SW 1271 (cell line): ENCODE results near the gene CHRNA1.
"Not testable (repeated sequence)": the region's sequence is repeated elsewhere in the genome, so short reads cannot be mapped to it uniquely, and the experiment has no call there.

ENCODE experiments used
- DNase-seq, 2 experiments: peaks; one replicate each; lab custom pipeline; 2025; lab: John Stamatoyannopoulos, UW

The CHRNA1 gene

DNA sequence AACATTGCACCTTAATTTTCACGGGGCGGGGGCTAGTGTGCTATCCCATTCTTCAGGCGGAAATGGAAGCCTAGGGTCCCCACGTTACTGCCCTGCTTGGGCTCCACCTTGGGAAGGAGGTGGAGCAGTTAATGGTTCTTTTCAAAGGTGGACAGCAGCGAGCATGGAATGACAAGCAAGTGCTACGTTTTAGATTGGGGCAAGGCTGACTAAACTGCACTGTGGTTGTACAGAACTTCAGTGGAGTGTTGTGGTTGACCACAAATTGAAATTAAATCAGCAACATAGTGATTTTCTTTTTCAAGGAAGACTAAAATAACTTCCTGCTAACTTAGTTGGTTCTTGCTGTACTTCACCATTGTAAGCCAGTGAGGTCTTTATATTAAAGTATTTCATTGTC is 47.0 kb downstream of the CHRNA1 start:
- DNase-seq, result no peak

DNA sequence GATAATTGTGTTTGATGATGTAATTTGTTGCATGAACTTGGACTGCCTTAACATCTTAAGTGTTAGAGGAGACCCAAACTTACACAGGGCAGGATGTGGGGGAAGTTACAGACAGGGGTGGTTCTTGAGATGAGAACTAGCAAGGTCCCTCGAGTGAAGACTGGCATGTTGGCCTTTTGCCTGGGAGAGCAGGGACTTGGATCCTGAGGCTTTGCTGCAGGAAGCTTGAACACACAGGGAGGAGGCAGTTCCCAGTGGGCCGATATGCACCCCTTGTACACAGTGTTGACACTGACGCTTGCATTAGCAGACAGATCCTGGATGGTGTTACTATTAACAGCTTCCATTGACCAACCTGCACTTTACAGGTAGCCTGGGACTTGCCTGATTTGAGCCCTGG is 47.5 kb downstream of the CHRNA1 start:
- no peak for DNase-seq

DNA sequence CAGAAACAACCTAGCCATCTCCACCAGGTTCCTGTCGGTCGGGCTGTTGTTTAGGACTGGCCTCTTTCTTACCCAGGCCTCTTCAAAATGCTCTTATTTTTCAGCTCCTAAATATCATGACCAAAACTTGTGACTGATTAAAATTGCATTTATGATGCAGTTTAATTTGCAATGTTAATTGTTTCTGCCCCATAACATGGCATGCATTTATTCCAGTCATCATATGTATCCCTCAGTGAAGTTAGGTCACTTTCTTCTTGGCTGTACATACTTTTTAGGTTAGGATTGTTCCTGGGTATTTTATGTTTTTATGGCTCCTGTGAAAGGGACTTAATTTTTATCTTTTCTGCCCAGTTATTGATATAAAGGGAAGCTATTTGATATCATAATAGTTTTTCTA is 50.6 kb downstream of the CHRNA1 start:
- DNase-seq, result no peak

DNA sequence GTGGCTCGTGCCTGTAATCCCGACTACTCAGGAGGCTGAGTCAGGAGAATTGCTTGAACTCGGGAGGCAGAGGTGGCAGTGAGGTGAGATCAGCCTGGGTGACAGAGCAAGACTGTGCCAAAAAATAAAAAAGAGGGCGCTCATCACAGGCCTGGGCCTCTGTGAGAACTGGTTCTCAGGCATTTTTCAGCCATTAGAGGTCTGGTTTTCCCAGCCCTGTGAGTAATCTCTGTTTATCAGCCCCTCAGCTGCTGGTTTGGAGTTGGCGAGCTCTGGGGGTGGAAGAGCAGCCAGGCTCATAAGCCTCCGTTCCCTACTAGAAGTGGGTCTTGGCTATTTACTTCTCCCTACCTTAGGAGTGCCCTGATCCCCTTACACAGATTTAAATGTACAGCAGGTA is 53.1 kb downstream of the CHRNA1 start:
- DNase-seq, result no peak

DNA sequence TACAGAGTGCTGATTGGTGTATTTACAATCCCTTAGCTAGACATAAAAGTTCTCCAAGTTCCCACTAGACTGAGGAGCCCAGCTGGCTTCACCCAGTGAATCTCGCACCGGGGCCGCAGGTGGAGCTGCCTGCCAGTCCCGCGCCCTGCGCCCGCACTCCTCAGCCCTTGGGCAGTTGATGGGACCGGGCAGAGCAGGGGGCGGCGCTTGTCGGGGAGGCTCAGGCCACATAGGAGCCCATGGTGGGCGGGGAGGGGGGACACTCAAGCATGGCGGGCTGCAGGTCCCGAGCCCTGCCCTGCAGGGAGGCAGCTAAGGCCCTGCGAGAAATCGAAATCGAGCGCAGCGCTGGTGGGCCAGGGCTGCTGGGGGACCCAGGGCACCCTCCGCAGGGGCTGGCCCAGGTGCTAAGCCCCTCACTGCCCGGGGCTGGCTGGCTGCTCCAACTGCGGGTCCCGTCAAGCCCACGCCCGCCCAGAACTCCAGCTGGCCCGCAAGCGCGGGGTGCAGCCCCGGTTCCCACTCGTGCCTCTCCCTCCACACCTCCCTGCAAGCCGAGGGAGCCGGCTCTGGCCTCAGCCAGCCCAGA is 54.8 kb downstream of the CHRNA1 start:
- not testable (repeated sequence) for DNase-seq

DNA sequence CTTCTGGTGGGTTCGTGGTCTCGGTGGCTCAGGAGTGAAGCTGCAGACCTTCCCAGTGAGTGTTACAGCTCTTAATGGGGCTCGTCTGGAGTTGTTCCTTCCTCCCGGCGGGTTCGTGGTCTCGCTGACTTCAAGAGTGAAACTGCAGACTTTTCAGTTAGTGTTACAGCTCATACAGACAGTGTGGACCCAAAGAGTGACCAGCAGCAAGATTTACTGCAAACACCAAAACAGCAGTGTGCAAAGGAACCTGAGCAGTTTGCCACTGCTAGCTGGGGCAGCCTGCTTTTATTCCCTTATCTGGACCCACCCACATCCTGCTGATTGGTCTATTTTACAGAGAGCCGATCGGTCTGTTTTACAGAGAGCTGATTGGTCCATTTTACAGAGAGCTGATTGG is 55.6 kb downstream of the CHRNA1 start:
- no peak for DNase-seq

DNA sequence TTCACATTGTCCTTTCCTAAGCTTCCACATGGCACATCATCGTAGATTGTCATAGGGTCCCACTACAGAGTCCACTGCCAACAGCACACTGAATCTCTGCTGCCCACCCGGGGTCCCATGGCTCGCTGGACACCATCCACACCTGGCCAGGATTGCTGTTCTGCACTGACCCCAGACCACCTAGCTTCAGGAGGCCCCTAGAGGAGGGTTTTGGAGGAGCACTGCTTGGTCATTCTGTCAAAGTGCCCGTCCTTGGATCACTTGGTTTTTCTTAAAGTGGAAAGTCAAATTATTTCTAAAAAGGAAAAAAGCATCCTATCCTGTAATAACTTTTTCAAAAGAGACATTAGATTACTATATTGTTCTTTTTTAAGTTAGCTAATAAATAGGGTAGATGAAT is 59.0 kb downstream of the CHRNA1 start:
- no peak for DNase-seq

DNA sequence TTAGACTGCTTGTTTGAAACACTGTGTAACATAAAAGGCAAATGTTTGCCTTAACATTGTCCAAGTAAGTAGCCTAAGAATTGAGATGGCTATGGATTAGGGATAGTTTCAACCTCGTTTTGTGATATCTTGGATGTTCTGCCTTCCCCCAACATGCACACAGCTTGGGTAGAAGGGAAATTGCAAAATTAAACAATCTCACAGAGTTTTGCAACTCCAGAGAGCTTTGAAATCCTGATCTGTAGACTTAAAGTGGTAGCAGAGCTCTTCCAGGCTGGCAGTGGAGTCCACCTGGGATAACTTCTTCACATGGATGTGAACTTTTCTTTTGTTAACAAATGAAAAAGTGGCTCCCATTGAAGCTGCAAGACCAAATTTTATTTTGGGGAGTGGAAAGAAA is 59.6 kb downstream of the CHRNA1 start:
- DNase-seq, result no peak

DNA sequence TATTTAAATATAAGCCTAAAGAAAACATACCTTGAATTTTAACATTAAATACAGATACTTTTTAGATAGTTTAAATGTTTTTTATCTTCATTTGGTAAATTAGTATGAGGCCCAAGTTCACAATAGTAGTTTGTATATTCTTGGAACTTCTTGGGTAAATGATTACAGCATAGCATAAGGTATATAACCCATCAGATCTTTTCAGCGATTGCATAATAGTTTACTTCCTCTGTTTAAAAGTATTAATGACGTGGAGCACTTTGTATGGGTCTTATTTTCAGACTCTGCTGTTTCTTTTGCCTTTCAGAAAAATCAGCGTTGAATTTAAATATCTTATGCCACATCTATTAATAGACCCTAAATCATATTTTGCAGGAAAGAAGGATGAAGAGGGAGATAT is 60.2 kb downstream of the CHRNA1 start:
- no peak for DNase-seq

DNA sequence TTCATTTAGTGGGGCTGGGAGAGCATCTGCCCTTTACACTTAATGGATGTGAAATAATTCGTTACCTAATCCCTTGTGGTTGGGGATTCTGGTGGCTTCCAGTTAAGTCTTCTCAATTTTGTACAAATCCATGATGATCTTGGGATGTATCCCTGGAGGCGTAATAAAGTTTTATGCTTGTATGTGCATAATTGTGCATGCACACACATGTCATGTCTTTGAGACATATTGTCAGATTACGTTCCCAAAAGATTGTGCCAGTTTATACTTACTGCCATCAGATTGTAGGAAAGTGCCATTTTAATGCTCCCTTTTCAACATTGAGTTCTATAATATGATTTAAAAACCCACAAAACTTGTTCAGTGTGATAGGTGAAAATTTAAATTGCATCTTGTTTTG is 60.8 kb downstream of the CHRNA1 start:
- no peak for DNase-seq

DNA sequence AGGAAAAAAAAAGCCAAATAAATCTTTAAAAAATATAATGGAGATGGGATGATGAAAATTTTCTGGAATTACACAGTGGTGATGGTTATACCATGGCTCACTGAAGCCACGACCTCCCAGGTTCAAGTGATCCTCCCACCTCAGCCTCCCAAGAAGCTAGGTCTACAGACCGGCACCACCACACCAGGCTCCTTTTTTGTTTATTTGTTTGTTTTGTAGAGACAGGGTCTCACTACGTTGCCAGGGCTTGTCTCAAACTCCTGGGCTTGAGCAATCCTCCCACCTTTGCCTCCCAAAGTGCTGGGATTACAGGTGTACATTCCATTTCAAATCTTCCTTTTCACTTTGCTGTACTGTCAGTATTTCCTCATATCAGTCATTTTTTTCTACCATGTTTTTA is 61.7 kb downstream of the CHRNA1 start:
- DNase-seq, result no peak

DNA sequence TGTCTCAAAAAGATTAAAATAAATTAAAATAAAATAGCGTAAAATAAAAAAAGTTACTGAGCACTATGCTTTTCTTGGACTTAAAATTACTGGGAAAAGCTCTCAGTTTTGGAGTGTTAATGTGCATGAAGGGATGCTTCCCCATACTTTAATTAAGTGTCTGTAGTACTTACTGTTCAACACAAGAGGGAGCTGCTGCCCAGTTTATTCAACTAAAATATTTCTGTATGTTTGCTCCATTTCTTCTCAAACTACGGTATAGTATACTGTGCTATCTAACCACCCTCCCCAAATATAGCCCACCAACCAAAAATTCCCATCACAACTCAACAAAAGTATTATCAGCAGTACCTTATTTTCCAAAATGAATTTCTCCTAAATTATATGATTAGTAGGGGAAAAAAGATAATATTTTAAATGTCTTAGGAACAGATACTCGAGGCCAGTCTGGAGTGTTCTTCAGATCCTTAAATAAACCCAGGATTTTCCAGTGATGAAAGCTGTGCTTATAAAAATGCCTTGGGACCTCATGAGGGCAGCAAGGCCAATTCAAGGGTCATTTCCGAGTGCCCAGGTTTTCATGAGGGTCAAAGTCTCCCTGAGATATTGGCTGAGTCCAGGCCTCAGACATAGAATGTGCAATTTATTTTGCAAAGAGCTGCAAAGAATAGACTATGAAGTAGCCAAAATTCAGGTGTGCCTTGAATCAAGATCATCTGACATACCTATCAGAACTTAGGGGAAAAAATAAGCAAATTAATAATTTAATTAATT is 64.1 kb downstream of the CHRNA1 start:
- peak in 1 of 2 experiments; percentile 59 for DNase-seq
